Chondrocyte (in vitro differentiated cells): ENCODE measurements around the gene GABPA. TPM values are rescaled to one million over a fixed set of nuclear protein-coding genes. Genes with fewer than 3 reads are reported as not detected.

Experiments
- DNase-seq: peaks from one replicate; pipeline ENCODE4 v3.0.0; 2021; ENCODE audit warnings: mixed read lengths, low spot score
- H3K27ac Mint-ChIP-seq: one replicate; pipeline ENCODE4 v1.8.0; 2021; ENCODE audit warnings: mild to moderate bottlenecking, moderate library complexity, mixed read lengths; ENCODE audit not compliant: unreplicated experiment
- H3K27me3 Mint-ChIP-seq: 2 replicates; pipeline ENCODE4 v1.8.0; 2021; ENCODE audit warnings: low read depth, mixed read lengths
- H3K36me3 Mint-ChIP-seq: 2 replicates; pipeline ENCODE4 v1.8.0; 2021; ENCODE audit warnings: low read depth, mixed read lengths
- H3K4me1 Mint-ChIP-seq: 2 replicates; pipeline ENCODE4 v1.8.0; 2021; ENCODE audit warnings: low read depth, mild to moderate bottlenecking, mixed read lengths
- H3K4me3 Mint-ChIP-seq: one replicate; pipeline ENCODE4 v1.8.0; 2021; ENCODE audit warnings: mild to moderate bottlenecking, moderate library complexity, mixed read lengths; ENCODE audit not compliant: unreplicated experiment
- H3K9me3 Mint-ChIP-seq: 2 replicates; pipeline ENCODE4 v1.8.0; 2021; ENCODE audit warnings: low read depth, mixed read lengths
- total RNA-seq: library from RNA; stranded (reverse); gene quantifications from 3 replicates; pipeline ENCODE4 v1.2.1, GENCODE V29; 2021
- TF ChIP-seq, protein P1 (sequence below): fragments of 200-600 bp; sonication (generic); IDR thresholded peaks from 2 replicates; pipeline ENCODE4 v1.5.0; 2021; ENCODE audit warnings: antibody characterized with exemption, mild to moderate bottlenecking, moderate library complexity

The GABPA gene
- total RNA-seq, 1 donor from 2014 or later, result 17.9 TPM

DNA sequence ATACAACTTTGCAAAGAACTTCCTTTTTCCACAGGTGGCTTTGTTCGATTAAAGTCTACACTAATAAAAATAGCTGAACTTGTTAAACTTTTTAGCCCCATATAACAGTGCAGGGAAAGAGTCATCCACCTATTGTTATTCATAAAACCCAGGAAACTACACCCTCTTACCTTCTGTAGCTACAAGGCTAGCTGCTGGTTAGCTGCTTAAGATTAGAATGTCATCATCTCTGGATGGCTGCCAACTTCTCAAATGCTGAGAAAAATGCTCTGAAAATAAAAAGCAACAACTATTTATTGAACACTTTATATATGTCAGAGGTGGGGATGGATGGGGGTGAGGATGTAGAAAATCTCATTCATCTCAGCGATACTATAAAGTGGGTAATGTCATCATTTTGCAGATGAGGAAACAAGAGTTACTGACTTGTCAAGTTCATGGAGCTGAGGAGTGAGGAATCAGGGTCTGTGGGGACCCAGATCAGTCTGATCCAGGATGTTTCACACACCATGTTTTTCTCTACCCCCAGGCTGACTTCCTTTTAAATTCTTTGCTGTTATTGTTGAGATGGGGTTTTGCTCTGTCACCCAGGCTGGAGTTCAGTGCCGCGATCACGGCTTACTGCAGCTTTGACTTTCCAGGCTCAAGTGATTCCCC is 17.2 kb upstream of the GABPA start:
- Mint-ChIP-seq H3K36me3 (peaks cover 14% of the 10 kb centered on the region), H3K4me1 (peaks cover 6% of the 10 kb centered on the region), H3K9me3 (no peaks in the 10 kb centered on the region), H3K27me3 (no peaks in the 10 kb centered on the region), H3K27ac (no peak overlapping the region), H3K4me3 (no peak overlapping the region)
- TF ChIP-seq, protein P1, sequence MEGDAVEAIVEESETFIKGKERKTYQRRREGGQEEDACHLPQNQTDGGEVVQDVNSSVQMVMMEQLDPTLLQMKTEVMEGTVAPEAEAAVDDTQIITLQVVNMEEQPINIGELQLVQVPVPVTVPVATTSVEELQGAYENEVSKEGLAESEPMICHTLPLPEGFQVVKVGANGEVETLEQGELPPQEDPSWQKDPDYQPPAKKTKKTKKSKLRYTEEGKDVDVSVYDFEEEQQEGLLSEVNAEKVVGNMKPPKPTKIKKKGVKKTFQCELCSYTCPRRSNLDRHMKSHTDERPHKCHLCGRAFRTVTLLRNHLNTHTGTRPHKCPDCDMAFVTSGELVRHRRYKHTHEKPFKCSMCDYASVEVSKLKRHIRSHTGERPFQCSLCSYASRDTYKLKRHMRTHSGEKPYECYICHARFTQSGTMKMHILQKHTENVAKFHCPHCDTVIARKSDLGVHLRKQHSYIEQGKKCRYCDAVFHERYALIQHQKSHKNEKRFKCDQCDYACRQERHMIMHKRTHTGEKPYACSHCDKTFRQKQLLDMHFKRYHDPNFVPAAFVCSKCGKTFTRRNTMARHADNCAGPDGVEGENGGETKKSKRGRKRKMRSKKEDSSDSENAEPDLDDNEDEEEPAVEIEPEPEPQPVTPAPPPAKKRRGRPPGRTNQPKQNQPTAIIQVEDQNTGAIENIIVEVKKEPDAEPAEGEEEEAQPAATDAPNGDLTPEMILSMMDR, result no peak
- no peak for DNase-seq

DNA sequence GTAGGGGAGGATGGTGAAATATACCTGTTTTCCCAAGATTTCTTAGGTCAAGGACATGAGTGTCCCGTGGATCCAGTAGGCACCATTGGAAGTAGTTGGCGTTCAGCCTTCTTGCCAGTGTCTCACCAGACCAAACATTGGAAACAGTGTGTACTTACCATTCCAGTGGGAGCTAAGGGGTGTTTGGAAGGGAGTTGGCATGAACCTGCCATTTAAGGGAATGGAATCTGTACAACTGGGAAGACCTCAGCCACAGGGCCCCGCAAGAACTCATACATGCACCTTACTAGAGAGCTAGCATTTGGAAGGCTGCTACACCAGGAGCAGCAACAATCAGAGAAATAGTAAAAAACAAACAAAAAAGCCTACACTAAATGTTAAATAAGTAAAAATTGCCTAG is 12.8 kb upstream of the GABPA start:
- no peak overlapping the region for H3K4me3 Mint-ChIP-seq

DNA sequence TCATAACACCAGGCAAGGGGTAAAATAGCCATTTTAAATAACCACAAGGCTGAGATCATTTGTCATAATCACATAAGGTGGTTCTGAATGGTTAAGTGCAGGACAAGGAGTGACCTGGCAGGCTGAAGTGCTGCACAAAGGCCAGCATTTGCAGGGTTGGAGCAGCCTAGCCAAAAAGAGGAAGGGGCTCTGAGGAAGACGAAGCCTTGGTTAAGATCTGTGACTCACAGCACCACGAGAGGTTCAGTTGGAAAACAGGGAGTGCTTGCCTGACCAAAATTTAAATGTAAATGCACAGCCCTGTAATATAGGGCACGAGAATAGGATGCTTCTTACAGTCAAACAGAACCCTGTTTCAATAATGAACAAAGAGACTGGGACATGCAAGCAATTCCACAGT is 12.1 kb upstream of the GABPA start:
- DNase-seq, result no peak
- Mint-ChIP-seq H3K4me3 (no peak overlapping the region), H3K27ac (no peak overlapping the region), H3K4me1 (peaks cover 2% of the 10 kb centered on the region), H3K36me3 (peaks cover 34% of the 10 kb centered on the region), H3K27me3 (no peaks in the 10 kb centered on the region), H3K9me3 (no peaks in the 10 kb centered on the region)
- TF ChIP-seq, protein P1, result no peak

More for the DNA sequence above, 12.8 kb upstream of the GABPA start:
- DNase-seq, result no peak
- Mint-ChIP-seq H3K4me1 (peaks cover 6% of the 10 kb centered on the region), H3K9me3 (no peaks in the 10 kb centered on the region), H3K36me3 (peaks cover 34% of the 10 kb centered on the region), H3K27me3 (no peaks in the 10 kb centered on the region), H3K27ac (no peak overlapping the region)
- TF ChIP-seq, protein P1, result no peak

DNA sequence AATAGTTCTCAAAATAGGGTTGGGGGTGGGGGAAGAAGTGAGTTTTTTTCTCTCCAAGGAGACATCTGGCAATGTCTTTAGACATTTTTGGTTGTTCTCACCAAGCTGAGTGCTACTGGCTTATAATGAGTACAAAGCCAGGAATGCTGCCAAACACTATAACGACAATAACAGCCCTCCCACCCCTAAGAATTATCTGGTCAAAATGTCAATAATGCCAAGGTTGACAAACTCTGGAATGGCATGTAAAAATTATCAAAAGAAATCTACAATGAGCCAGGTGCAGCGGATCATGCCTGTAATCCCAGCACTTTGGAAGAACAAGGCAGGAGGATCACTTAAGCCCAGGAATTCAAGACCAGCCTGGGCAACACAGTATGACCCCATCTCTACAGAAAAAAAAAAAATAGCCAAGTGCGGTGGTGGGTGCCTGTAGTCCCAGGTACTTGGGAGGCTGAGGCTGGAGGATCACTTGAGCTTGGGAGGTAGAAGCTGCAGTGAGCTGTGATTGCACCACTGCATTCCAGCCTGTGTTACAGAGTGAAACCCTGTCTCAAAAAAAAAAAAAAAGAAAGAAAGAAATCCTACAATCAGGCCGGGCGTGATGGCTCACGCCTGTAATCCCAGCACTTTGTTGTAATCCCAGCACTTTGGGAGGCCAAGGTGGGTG is 2.5 kb upstream of the GABPA start:
- no peak overlapping the region for H3K4me3 Mint-ChIP-seq
- TF ChIP-seq, protein P1, result no peak

DNA sequence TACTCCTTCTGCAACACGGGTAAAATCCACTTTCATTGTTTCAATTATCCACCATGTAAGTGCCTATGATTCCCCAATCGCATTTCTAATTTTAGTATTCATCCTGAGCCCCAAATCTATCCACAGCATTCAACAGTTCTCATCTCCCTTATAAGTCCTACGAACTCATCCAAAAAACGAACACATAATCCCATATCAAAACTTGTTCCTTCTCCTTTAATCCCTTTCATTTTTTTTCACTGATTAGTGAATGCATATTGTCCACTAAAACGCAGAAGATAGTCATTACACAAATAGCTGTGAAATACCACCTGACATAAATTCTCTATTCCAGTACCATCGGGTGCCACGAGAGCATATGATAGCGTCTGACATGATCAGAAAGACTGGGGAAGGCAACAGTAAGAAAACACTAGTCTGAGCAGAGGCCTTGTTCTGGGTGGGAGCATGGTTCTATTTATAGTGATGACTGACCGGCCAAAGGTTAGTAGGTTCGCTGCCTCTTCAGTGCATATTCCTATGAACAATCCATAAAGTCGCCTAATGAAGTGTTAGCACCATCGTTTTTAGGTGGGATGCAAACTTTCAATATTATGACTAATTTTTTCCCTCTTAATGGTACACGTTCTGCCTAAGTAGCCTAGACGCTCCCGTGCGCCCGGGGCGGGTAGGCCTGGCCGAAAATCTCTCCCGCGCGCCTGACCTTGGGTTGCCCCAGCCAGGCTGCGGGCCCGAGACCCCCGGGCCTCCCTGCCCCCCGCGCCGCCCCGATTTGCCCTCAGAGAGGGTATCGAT is 716 bp upstream of the GABPA start:
- H3K27me3 Mint-ChIP-seq, result no peaks in the 10 kb centered on the region
- H3K4me3 Mint-ChIP-seq, result peak overlapping the region; percentile 98
- peaks cover 3% of the 10 kb centered on the region for H3K36me3 Mint-ChIP-seq
- H3K9me3 Mint-ChIP-seq, result no peaks in the 10 kb centered on the region
- peak overlapping the region; percentile 100 for H3K27ac Mint-ChIP-seq
- peaks cover 36% of the 10 kb centered on the region for H3K4me1 Mint-ChIP-seq
- DNase-seq, result no peak
- TF ChIP-seq, protein P1, result no peak

More for the DNA sequence above, 2.5 kb upstream of the GABPA start:
- H3K36me3 Mint-ChIP-seq, result peaks cover 14% of the 10 kb centered on the region
- no peaks in the 10 kb centered on the region for H3K9me3 Mint-ChIP-seq
- peaks cover 33% of the 10 kb centered on the region for H3K4me1 Mint-ChIP-seq
- peak overlapping the region; percentile 37 for H3K27ac Mint-ChIP-seq
- DNase-seq, result no peak
- no peaks in the 10 kb centered on the region for H3K27me3 Mint-ChIP-seq
